KMS-11 (cell line): ENCODE results near the gene AOAH.
A peak's percentile ranks its signal among the peaks of the same experiment; 100 is the strongest.

Experiments used
- H2AFZ ChIP-seq: fragments of 200-600 bp; sonication (generic); 2 replicates; pipeline ENCODE4 v1.6.1; 2016; ENCODE audit warnings: antibody characterized with exemption, mixed run types, low read depth
- H3K27ac ChIP-seq: fragments of 200-600 bp; sonication (generic); 2 replicates; pipeline ENCODE4 v1.6.1; 2016; ENCODE audit warnings: mild to moderate bottlenecking, mixed run types
- H3K27me3 ChIP-seq: fragments of 200-600 bp; sonication (generic); 2 replicates; pipeline ENCODE4 v1.6.1; 2017; ENCODE audit warnings: mild to moderate bottlenecking, low read depth, mixed run types, moderate library complexity; ENCODE audit not compliant: insufficient read depth
- H3K36me3 ChIP-seq: fragments of 200-600 bp; sonication (generic); 2 replicates; pipeline ENCODE4 v1.6.1; 2017; ENCODE audit warnings: mild to moderate bottlenecking, mixed run types; ENCODE audit not compliant: insufficient read depth
- H3K4me1 ChIP-seq: fragments of 200-600 bp; sonication (generic); 2 replicates; pipeline ENCODE4 v1.6.1; 2016; ENCODE audit warnings: mild to moderate bottlenecking, low read depth, mixed run types; ENCODE audit not compliant: poor library complexity, severe bottlenecking
- H3K4me2 ChIP-seq: fragments of 200-600 bp; sonication (generic); 2 replicates; pipeline ENCODE4 v1.7.0; 2016; ENCODE audit warnings: mild to moderate bottlenecking, mixed run types
- H3K4me3 ChIP-seq: fragments of 200-600 bp; sonication (generic); IDR thresholded peaks from 2 replicates; pipeline ENCODE4 v1.6.1; 2017; ENCODE audit warnings: low read depth, low read length, mixed read lengths; ENCODE audit not compliant: insufficient read depth
- H3K79me2 ChIP-seq: fragments of 200-600 bp; sonication (generic); 2 replicates; pipeline ENCODE4 v1.6.1; 2016; ENCODE audit warnings: low read depth, mixed run types; ENCODE audit not compliant: insufficient read depth
- H3K9ac ChIP-seq: fragments of 200-600 bp; sonication (generic); 2 replicates; pipeline ENCODE4 v1.6.1; 2016; ENCODE audit warnings: mild to moderate bottlenecking, mixed run types
- H4K20me1 ChIP-seq: fragments of 200-600 bp; sonication (generic); 2 replicates; pipeline ENCODE4 v1.6.1; 2016; ENCODE audit warnings: mild to moderate bottlenecking, mixed run types; ENCODE audit not compliant: insufficient read depth
- TF ChIP-seq, protein P1 (sequence below): fragments of 200-600 bp; sonication (generic); conservative IDR thresholded peaks from 2 replicates; pipeline ENCODE4 v1.6.1; 2017; ENCODE audit warnings: low read depth, mild to moderate bottlenecking, antibody characterized with exemption, low read length, moderate library complexity, mixed read lengths

The AOAH gene

GRCh38 chr7:36749282-36749960 lies 25.1 kb upstream of the AOAH start:
- H3K27me3 ChIP-seq, result no peaks in the 10 kb centered on the region
- no peak overlapping the region for H3K27ac ChIP-seq
- peaks cover 26% of the 10 kb centered on the region for H3K4me1 ChIP-seq
- no peak overlapping the region for H2AFZ ChIP-seq
- H3K79me2 ChIP-seq, result no peaks in the 10 kb centered on the region
- H3K4me3 ChIP-seq, result no peak overlapping the region
- TF ChIP-seq, protein P1, sequence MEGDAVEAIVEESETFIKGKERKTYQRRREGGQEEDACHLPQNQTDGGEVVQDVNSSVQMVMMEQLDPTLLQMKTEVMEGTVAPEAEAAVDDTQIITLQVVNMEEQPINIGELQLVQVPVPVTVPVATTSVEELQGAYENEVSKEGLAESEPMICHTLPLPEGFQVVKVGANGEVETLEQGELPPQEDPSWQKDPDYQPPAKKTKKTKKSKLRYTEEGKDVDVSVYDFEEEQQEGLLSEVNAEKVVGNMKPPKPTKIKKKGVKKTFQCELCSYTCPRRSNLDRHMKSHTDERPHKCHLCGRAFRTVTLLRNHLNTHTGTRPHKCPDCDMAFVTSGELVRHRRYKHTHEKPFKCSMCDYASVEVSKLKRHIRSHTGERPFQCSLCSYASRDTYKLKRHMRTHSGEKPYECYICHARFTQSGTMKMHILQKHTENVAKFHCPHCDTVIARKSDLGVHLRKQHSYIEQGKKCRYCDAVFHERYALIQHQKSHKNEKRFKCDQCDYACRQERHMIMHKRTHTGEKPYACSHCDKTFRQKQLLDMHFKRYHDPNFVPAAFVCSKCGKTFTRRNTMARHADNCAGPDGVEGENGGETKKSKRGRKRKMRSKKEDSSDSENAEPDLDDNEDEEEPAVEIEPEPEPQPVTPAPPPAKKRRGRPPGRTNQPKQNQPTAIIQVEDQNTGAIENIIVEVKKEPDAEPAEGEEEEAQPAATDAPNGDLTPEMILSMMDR, result no peak
- H3K36me3 ChIP-seq, result no peaks in the 10 kb centered on the region
- H4K20me1 ChIP-seq, result no peaks in the 10 kb centered on the region
- peak overlapping the region; percentile 26; the same call in 1 of the 2 replicates for H3K4me2 ChIP-seq
- no peak overlapping the region for H3K9ac ChIP-seq

- Histone ChIP-seq H3K79me2 (no peaks in the 10 kb centered on the region), H3K36me3 (no peaks in the 10 kb centered on the region), H3K4me2 (peak overlapping the region; percentile 26), H2AFZ (no peak overlapping the region), H3K4me3 (no peak overlapping the region), H3K27me3 (no peaks in the 10 kb centered on the region), H3K9ac (no peak overlapping the region), H3K27ac (no peak overlapping the region), H3K4me1 (peaks cover 26% of the 10 kb centered on the region), H4K20me1 (no peaks in the 10 kb centered on the region)
- TF ChIP-seq, protein P1, result no peak
These were observed 23.8 kb upstream of the AOAH start for GRCh38 chr7:36748017-36748487.

DNA sequence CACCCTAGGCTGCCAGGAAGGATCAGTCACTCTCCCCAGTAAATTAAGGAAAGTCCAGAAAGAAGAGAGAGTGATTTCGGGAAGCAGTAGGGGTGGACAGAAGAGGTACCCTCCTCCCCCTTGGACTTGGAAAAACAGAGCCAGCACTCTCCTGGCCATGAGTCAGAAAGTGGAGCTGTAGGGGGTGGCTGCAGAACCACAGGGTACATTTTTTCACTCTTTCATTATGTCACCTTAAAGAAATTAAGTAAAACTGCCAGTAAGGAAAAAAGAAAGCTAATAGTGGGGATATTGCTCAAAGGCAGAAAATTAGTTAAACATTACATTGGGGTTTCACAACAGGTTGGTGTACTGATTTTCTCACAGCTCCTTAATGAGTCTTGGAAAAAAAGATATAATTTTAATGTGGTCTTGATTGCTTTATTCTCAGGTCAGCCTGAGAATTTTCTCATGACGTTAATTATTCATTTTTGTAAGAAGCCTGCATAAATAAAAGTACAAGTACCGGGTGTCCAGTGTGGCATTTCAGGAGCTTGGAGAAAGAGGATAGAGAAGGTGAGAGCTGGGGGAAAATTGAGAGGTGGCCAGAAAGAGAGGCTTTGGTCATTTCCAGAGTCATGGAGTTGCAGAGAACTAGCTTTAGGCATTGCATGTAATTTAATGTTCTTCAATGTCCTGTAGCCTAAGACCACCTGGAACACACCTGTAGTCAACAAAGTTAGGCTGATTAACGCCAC lies 23.2 kb upstream of the AOAH start:
- Histone ChIP-seq H3K4me1 (peaks cover 26% of the 10 kb centered on the region), H2AFZ (no peak overlapping the region), H3K4me2 (peak overlapping the region; percentile 26), H3K36me3 (no peaks in the 10 kb centered on the region), H3K4me3 (no peak overlapping the region), H3K27ac (no peak overlapping the region), H3K27me3 (no peaks in the 10 kb centered on the region), H3K79me2 (no peaks in the 10 kb centered on the region), H4K20me1 (no peaks in the 10 kb centered on the region), H3K9ac (no peak overlapping the region)
- TF ChIP-seq, protein P1, result no peak

DNA sequence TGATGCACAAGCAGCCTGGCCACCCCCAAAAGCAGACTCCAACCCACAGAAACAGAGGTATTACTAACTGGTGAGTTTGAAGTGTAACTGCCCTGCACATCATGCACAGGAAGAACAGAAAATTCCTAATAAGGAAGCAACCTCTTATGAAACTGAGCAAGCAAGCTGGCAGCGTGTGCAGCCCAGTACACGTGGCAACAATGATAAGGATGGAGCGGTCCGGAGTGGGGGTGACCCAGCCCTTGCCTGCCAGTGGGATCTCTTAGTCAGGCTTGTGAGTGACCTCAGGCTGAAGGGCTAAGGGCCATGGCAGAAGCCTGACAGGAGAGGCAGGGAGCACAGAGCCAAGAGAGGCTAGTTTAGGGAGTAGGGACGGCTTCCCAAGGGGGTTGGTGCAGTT lies 22.1 kb upstream of the AOAH start:
- Histone ChIP-seq H3K36me3 (no peaks in the 10 kb centered on the region), H3K79me2 (no peaks in the 10 kb centered on the region), H3K4me3 (no peak overlapping the region), H3K4me2 (no peak overlapping the region), H3K9ac (no peak overlapping the region), H4K20me1 (no peaks in the 10 kb centered on the region), H3K27me3 (no peaks in the 10 kb centered on the region), H3K4me1 (peaks cover 26% of the 10 kb centered on the region), H3K27ac (no peak overlapping the region), H2AFZ (no peak overlapping the region)
- TF ChIP-seq, protein P1, result no peak
